HepG2 (cell line): Measurements from ENCODE around the gene CCNH. TPM values are rescaled to one million over a fixed set of nuclear protein-coding genes. Genes with fewer than 3 reads are reported as not detected.

Experiments used
- AGO1 ChIP-seq: fragments of 200-400 bp; formaldehyde crosslinking; IDR thresholded peaks from 2 replicates; pipeline ENCODE4 v1.6.1; 2017; ENCODE audit warnings: mild to moderate bottlenecking, low read depth, low read length, moderate library complexity; ENCODE audit not compliant: poor library complexity, severe bottlenecking
- ARHGAP35 ChIP-seq: sonication (generic); formaldehyde crosslinking; IDR thresholded peaks from 2 replicates; pipeline ENCODE4 v1.9.0; 2022; ENCODE audit warnings: mild to moderate bottlenecking, inconsistent platforms, moderate library complexity, missing genetic modification reagents, borderline replicate concordance
- ATF1 ChIP-seq: IDR thresholded peaks from 2 replicates; pipeline ENCODE4 v1.6.1; 2016; ENCODE audit warnings: mild to moderate bottlenecking, control low read depth
- EHMT2 ChIP-seq: fragments of 200-600 bp; sonication (generic); IDR thresholded peaks from 2 replicates; pipeline ENCODE4 v1.7.0; 2017; ENCODE audit warnings: antibody characterized with exemption, low read depth, low read length, borderline replicate concordance
- FOSL1 ChIP-seq: sonication (generic); formaldehyde crosslinking; IDR thresholded peaks from 2 replicates; pipeline ENCODE4 v1.9.0; 2021; ENCODE audit warnings: missing genetic modification reagents, borderline replicate concordance
- FOXP1 ChIP-seq, 2 experiments: fragments of 450-650 bp in 1 of 2; IDR thresholded peaks; 2 replicates each; pipeline ENCODE4 v1.6.1; 2017 to 2018; ENCODE audit warnings: antibody characterized with exemption in 1 of 2
- HDAC1 ChIP-seq: sonication (generic); formaldehyde crosslinking; IDR thresholded peaks from 2 replicates; pipeline ENCODE4 v1.5.1; 2020; ENCODE audit warnings: mild to moderate bottlenecking, missing genetic modification reagents
- HNRNPH1 ChIP-seq: fragments of 200-400 bp; formaldehyde crosslinking; optimal IDR thresholded peaks from 2 replicates; pipeline ENCODE3; 2017; ENCODE audit warnings: mild to moderate bottlenecking, low read depth, low read length
- IRF1 ChIP-seq: sonication (generic); formaldehyde crosslinking; IDR thresholded peaks from 2 replicates; pipeline ENCODE4 v1.4.0; 2020; ENCODE audit warnings: low read depth, mild to moderate bottlenecking, missing genetic modification reagents
- LRRFIP1 ChIP-seq: sonication (generic); formaldehyde crosslinking; conservative IDR thresholded peaks from 2 replicates; pipeline ENCODE4 v1.4.0; 2020; ENCODE audit warnings: missing genetic modification reagents
- NCOA1 ChIP-seq: sonication (generic); formaldehyde crosslinking; IDR thresholded peaks from 2 replicates; pipeline ENCODE4 v1.9.0; 2021; ENCODE audit warnings: missing genetic modification reagents
- NR3C1 ChIP-seq: sonication (generic); formaldehyde crosslinking; IDR thresholded peaks from 2 replicates; pipeline ENCODE4 v1.4.0; 2020; ENCODE audit warnings: missing genetic modification reagents
- PTBP1 ChIP-seq: fragments of 200-400 bp; formaldehyde crosslinking; IDR thresholded peaks from 2 replicates; pipeline ENCODE4 v1.6.1; 2018; ENCODE audit warnings: low read length, low read depth; ENCODE audit not compliant: poor library complexity, severe bottlenecking
- RAD21 ChIP-seq: fragments of 450-650 bp; formaldehyde crosslinking; IDR thresholded peaks from 2 replicates; pipeline ENCODE4 v1.5.0; 2020; ENCODE audit warnings: mild to moderate bottlenecking
- RARA ChIP-seq: IDR thresholded peaks from 2 replicates; pipeline ENCODE4 v1.6.1; 2016; ENCODE audit warnings: missing genetic modification reagents, missing compliant biosample characterization
- SCMH1 ChIP-seq: sonication (generic); formaldehyde crosslinking; IDR thresholded peaks from 2 replicates; pipeline ENCODE4 v1.9.0; 2021; ENCODE audit warnings: missing genetic modification reagents, mild to moderate bottlenecking, borderline replicate concordance
- SMARCC2 ChIP-seq: fragments of 450-650 bp; IDR thresholded peaks from 2 replicates; pipeline ENCODE4 v1.6.1; 2017; ENCODE audit warnings: antibody characterized with exemption, mild to moderate bottlenecking
- SP140L ChIP-seq: sonication (generic); formaldehyde crosslinking; IDR thresholded peaks from 2 replicates; pipeline ENCODE4 v1.4.0; 2020; ENCODE audit warnings: missing genetic modification reagents, borderline replicate concordance
- SRF ChIP-seq: IDR thresholded peaks from 2 replicates; pipeline ENCODE4 v1.6.1; 2011; ENCODE audit warnings: mild to moderate bottlenecking, low read depth, low read length, moderate library complexity
- TOPORS ChIP-seq: sonication (generic); formaldehyde crosslinking; IDR thresholded peaks from 2 replicates; pipeline ENCODE4 v1.8.0; 2023; ENCODE audit warnings: mild to moderate bottlenecking, missing genetic modification reagents
- ZMAT5 ChIP-seq: sonication (generic); formaldehyde crosslinking; IDR thresholded peaks from 2 replicates; pipeline ENCODE4 v1.5.0; 2020; ENCODE audit warnings: mild to moderate bottlenecking, low read depth, missing genetic modification reagents, borderline replicate concordance
- ZNF430 ChIP-seq: sonication (generic); formaldehyde crosslinking; IDR thresholded peaks from 2 replicates; pipeline ENCODE4 v1.9.0; 2021; ENCODE audit warnings: mild to moderate bottlenecking, missing genetic modification reagents
- ZNF484 ChIP-seq: sonication (generic); formaldehyde crosslinking; IDR thresholded peaks from 2 replicates; pipeline ENCODE4 v1.5.1; 2020; ENCODE audit warnings: mild to moderate bottlenecking, low read depth, missing genetic modification reagents, borderline replicate concordance
- ZNF557 ChIP-seq: sonication (generic); formaldehyde crosslinking; IDR thresholded peaks from 2 replicates; pipeline ENCODE4 v1.4.0; 2020; ENCODE audit warnings: missing genetic modification reagents
- ZNF563 ChIP-seq: sonication (generic); formaldehyde crosslinking; IDR thresholded peaks from 2 replicates; pipeline ENCODE4 v1.8.0; 2022; ENCODE audit warnings: mild to moderate bottlenecking, moderate library complexity, missing genetic modification reagents
- ZNF678 ChIP-seq: sonication (generic); formaldehyde crosslinking; IDR thresholded peaks from 2 replicates; pipeline ENCODE4 v1.4.0; 2020; ENCODE audit warnings: mild to moderate bottlenecking, missing genetic modification reagents
- ZNF737 ChIP-seq: sonication (generic); formaldehyde crosslinking; IDR thresholded peaks from 2 replicates; pipeline ENCODE4 v1.5.0; 2020; ENCODE audit warnings: missing genetic modification reagents, mild to moderate bottlenecking, borderline replicate concordance
- ZNF749 ChIP-seq: sonication (generic); formaldehyde crosslinking; IDR thresholded peaks from 2 replicates; pipeline ENCODE4 v1.8.0; 2022; ENCODE audit warnings: mild to moderate bottlenecking, missing genetic modification reagents, moderate library complexity, borderline replicate concordance
- ZNF841 ChIP-seq: sonication (generic); formaldehyde crosslinking; IDR thresholded peaks from 2 replicates; pipeline ENCODE4 v1.8.1; 2023; ENCODE audit warnings: missing genetic modification reagents, borderline replicate concordance
- polyA plus RNA-seq, 8 experiments: library from polyadenylated mRNA; depleted of rRNA in 3 of 8; stranded (reverse) in 7 of 8; unstranded in 1 of 8; fragments of >200 nt; fragmentation: Illumina TruSeq in 4 of 8; extraction: Trizol in 4 of 8; gene quantifications; 2 replicates each; pipeline versions ENCODE4 v1.2.1 to v1.2.3, GENCODE V29; 2011 to 2016; ENCODE audit warnings: low read depth in 4 of 8, missing spikeins in 1 of 8, mixed read lengths in 1 of 8; ENCODE audit not compliant: insufficient read depth in 1 of 8
- total RNA-seq, 5 experiments: library from RNA; depleted of rRNA; stranded (reverse); fragments of >200 nt; fragmentation: Illumina TruSeq; extraction: Trizol; gene quantifications; 2 replicates each; pipeline ENCODE4 v1.2.3, GENCODE V29; 2016; ENCODE audit warnings: low read depth in 1 of 5

CCNH gene
- total and polyA plus RNA-seq, 2 of the 13 experiments (the other 11 are each of a cell fraction or from before 2014, with no cell fraction given): 42.5 to 94.3 TPM

- peak; percentile 96 for TF ChIP-seq ATF1 (CRISPR knock-in tag)
- TF ChIP-seq NR3C1: no peak
- peak; percentile 46; the same call in 1 of the 2 replicates for TF ChIP-seq ZNF563
- TF ChIP-seq ZNF737 (CRISPR knock-in tag): 0 out of 2 replicates have a peak, but pooled peaks have one; percentile 2
- TF ChIP-seq ZNF678 (CRISPR knock-in tag): no peak
- no peak for TF ChIP-seq PTBP1
- TF ChIP-seq RARA (CRISPR knock-in tag): no peak
- peak; percentile 71; the same call in 1 of the 2 replicates for TF ChIP-seq TOPORS (CRISPR knock-in tag)
- TF ChIP-seq ZNF430: peak; percentile 62
- no peak for TF ChIP-seq LRRFIP1 (CRISPR knock-in tag)
- no peak for TF ChIP-seq SMARCC2
- TF ChIP-seq AGO1: peak; percentile 39
- TF ChIP-seq ZMAT5 (CRISPR knock-in tag): no peak
- TF ChIP-seq FOXP1 (IDR thresholded peaks at IDR 0.05): no peak
- TF ChIP-seq FOXP1 (CRISPR knock-in tag; IDR thresholded peaks at IDR 0.05): no peak
- no peak for TF ChIP-seq HNRNPH1
- no peak for TF ChIP-seq ZNF484 (CRISPR knock-in tag)
- no peak for TF ChIP-seq ZNF749
- no peak for TF ChIP-seq ARHGAP35
- TF ChIP-seq IRF1 (CRISPR knock-in tag): no peak
- TF ChIP-seq ZNF841 (CRISPR knock-in tag): no peak
- no peak for TF ChIP-seq SCMH1 (CRISPR knock-in tag)
- TF ChIP-seq FOSL1 (CRISPR knock-in tag): no peak
- no peak for TF ChIP-seq NCOA1 (CRISPR knock-in tag)
- no peak for TF ChIP-seq ZNF557 (CRISPR knock-in tag)
- TF ChIP-seq RAD21 (CRISPR knock-in tag): no peak
- TF ChIP-seq SP140L (CRISPR knock-in tag): no peak
- TF ChIP-seq EHMT2: no peak
- no peak for TF ChIP-seq SRF
- TF ChIP-seq HDAC1: peak; percentile 81
Measured at GRCh38 chr5:87412630-87413342, at the start of gene CCNH (continued).
